Right cardiac atrium (tissue), 5 donors: ENCODE measurements around the gene RHOF. TPM values are rescaled to one million over a fixed set of nuclear protein-coding genes. Genes with fewer than 3 reads are reported as not detected.

Source experiments
- ATAC-seq, 2 donors: fragments of 200-7000 bp; cut with Tn5 transposase; one replicate each; pipeline versions ENCODE4 v1.8.0 to v1.9.1; 2020; ENCODE audit warnings: moderate library complexity in 2 of 2, mild to moderate bottlenecking in 1 of 2
- DNase-seq, 3 donors: peaks; one replicate each; pipeline ENCODE4 v3.0.0-alpha.2; 2020
- H3K27ac ChIP-seq: one replicate; pipeline ENCODE4 v1.5.1; 2013; ENCODE audit warnings: mild to moderate bottlenecking, low read length, control low read depth, moderate library complexity
- H3K27me3 ChIP-seq: one replicate; pipeline ENCODE4 v1.6.1; 2013; ENCODE audit not compliant: control insufficient read depth, insufficient read depth
- H3K4me1 ChIP-seq: one replicate; pipeline ENCODE4 v1.6.1; 2013; ENCODE audit warnings: low read length; ENCODE audit not compliant: control insufficient read depth, insufficient read depth
- H3K4me3 ChIP-seq: one replicate; pipeline ENCODE4 v1.5.1; 2013; ENCODE audit warnings: low read length, control low read depth
- H3K9me3 ChIP-seq: one replicate; pipeline ENCODE4 v1.6.1; 2013; ENCODE audit warnings: low read length; ENCODE audit not compliant: control insufficient read depth
- WGBS: extraction: QIAGEN DNeasy Blood & Tissue Kit; methylation state at CpG from one replicate; pipeline ENCODE4 v1.1.7; 2013; 5-methylcytosine and 5-hydroxymethylcytosine counted together
- intact Hi-C, 4 donors: fragments of 100-400 bp; cut with DNase I; formaldehyde crosslinking; loops; one replicate each; pipeline versions ENCODE4 v1.11.0 to v1.14.0; 2022 to 2023
- long read RNA-seq, 4 donors: library from polyadenylated mRNA; unstranded; transcript quantifications; one replicate each; pipeline ENCODE4 v2.0.0, GENCODE V29; 2020 to 2021
- polyA plus RNA-seq: library from polyadenylated mRNA; stranded (reverse); fragments of 200-250 nt; gene quantifications from one replicate; pipeline ENCODE4 v1.2.3, GENCODE V29; 2013
- total RNA-seq, 4 donors: library from RNA; stranded (reverse); fragmentation: NEBNext Ultra II Directional; extraction: Animal tissue kit (Norgen Biotek cat#: 25700); gene quantifications; one replicate each; pipeline ENCODE4 v1.2.1, GENCODE V29; 2021
- donor health status: healthy with polysubstance abuse.
- donor health status: DM: no; HTN: yes; CAD: no.
- donor health status: DM: no; HTN: no; CAD: no.
- donor health status: DM: no; HTN: yes; CAD: no; lungs with severe emphysema.
- donor health status: DM: yes; HTN: yes; CAD: no.

The RHOF gene, protein sequence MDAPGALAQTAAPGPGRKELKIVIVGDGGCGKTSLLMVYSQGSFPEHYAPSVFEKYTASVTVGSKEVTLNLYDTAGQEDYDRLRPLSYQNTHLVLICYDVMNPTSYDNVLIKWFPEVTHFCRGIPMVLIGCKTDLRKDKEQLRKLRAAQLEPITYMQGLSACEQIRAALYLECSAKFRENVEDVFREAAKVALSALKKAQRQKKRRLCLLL
- total RNA-seq (10 to 100 TPM; 15.2 to 23.3 (median 22.0) TPM), polyA plus RNA-seq (11.2 TPM)
- long read RNA-seq, donor 1, transcript RHOF-203 (4 exons, 1,485 nt), result minor isoform, 5 of 85 reads
- long read RNA-seq, donor 1, transcript RHOF-204 (4 exons, 699 nt), result minor isoform, 12 of 85 reads
- long read RNA-seq, donor 1, transcript RHOF-201 (5 exons, 3,009 nt), result major isoform, 55 of 85 reads
- long read RNA-seq, donor 1, partial matches to known transcripts, result 3 of 85 reads
- long read RNA-seq, donor 1, other reads (novel, unspliced or antisense), result 10 of 85 reads
- long read RNA-seq, donor 2, transcript RHOF-201 (5 exons, 3,009 nt), result major isoform, 24 of 33 reads
- long read RNA-seq, donor 2, partial matches to known transcripts, result 1 of 33 reads
- long read RNA-seq, donor 2, other reads (novel, unspliced or antisense), result 6 of 33 reads
- long read RNA-seq, donor 3, transcript RHOF-201 (5 exons, 3,009 nt), result major isoform, 72 of 95 reads
- long read RNA-seq, donor 3, partial matches to known transcripts, result 8 of 95 reads
- long read RNA-seq, donor 3, other reads (novel, unspliced or antisense), result 10 of 95 reads
- long read RNA-seq, donor 4, transcript RHOF-201 (5 exons, 3,009 nt), result major isoform, 18 of 25 reads
- long read RNA-seq, donor 4, partial matches to known transcripts, result 1 of 25 reads
- long read RNA-seq, donor 4, other reads (novel, unspliced or antisense), result 4 of 25 reads

DNA sequence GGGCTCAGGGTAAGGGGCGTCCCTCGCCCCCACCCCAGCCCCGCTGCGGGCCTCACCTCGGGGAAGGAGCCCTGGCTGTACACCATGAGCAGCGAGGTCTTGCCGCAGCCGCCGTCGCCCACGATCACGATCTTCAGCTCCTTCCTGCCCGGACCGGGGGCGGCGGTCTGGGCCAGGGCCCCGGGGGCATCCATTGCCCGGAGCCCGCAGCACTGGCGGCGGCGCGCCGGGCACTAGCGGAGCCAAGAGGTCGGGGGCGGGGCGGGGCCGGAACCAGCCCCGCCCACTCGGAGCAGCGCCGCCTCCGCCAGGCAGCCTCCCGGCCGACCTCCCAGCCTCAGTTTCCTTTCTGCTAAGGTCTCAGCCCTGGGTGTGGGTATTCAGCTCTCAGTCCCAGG, at the start of gene RHOF:
TSS of gene RHOF (minus strand) at position 249 of the 398 bp plus-strand sequence. CDS start at position 194, 55 bp downstream.
- WGBS, result 3% methylated on average over 36 of the region's 36 CpGs
- no peaks in the 10 kb centered on the region for H3K9me3 ChIP-seq
- ATAC-seq (peak; percentile 8 to 11), DNase-seq (peak in 2 of 3 donors; percentile 57 to 81)
- intact Hi-C loops, result loop anchor here in 3 of 4 donors (5.0 kb wide), 1 partner anchor 96 kb away; no protein-coding TSS in a partner anchor
- H3K27me3 ChIP-seq, result no peaks in the 10 kb centered on the region
- peak within 1 kb of the TSS; percentile 20 for H3K4me3 ChIP-seq
- peaks cover 7% of the 10 kb centered on the region for H3K4me1 ChIP-seq
- H3K27ac ChIP-seq, result peak within 1 kb of the TSS; percentile 65

DNA sequence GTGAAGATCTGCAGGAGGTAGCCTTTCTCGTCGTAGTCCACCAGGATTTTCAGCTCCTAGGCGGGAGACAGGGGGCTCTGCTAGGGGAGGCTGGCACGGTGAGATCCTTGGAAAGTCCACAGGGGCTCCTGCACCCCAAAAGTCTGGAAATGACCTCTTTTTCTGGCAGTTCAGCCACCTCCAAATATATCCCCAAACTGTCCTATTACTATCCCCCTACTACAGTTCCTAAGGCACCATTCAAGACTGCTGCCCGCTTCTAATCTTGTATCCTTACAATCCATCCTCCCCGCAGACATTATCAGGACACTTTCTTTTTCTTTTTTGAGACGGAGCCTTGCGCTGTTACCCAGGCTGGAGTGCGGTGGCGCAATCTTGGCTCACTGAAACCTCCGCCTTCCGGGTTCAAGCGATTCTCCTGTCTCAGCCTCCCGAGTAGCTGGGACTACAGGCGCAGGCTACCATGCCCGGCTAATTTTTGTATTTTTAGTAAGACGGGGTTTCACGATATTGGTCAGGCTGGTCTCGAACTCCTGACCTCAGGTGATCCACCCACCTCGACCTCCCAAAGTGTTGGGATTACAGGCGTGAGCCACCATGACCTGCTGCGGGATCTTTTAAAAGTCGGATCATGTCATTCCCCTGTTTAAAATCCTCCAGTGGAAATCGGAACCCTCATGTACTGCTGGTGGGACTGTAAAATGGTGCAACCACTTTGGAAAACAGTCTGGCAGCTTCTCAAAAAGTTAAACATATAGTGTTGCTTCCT, 46.7 kb upstream of the RHOF start:
- Histone ChIP-seq H3K27me3 (no peaks in the 10 kb centered on the region), H3K27ac (peak overlapping the region; percentile 67), H3K9me3 (no peaks in the 10 kb centered on the region), H3K4me3 (peak overlapping the region; percentile 65), H3K4me1 (no peaks in the 10 kb centered on the region)
- 70% methylated on average over 24 of the region's 24 CpGs for WGBS
- DNase-seq (peak in 1 of 3 donors; percentile 18), ATAC-seq (no peak)
- intact Hi-C loops, result loop anchor here in 1 of 4 donors (5.0 kb wide), 1 partner anchor 47 kb away; the partner anchor contains the start of gene PSMD9

DNA sequence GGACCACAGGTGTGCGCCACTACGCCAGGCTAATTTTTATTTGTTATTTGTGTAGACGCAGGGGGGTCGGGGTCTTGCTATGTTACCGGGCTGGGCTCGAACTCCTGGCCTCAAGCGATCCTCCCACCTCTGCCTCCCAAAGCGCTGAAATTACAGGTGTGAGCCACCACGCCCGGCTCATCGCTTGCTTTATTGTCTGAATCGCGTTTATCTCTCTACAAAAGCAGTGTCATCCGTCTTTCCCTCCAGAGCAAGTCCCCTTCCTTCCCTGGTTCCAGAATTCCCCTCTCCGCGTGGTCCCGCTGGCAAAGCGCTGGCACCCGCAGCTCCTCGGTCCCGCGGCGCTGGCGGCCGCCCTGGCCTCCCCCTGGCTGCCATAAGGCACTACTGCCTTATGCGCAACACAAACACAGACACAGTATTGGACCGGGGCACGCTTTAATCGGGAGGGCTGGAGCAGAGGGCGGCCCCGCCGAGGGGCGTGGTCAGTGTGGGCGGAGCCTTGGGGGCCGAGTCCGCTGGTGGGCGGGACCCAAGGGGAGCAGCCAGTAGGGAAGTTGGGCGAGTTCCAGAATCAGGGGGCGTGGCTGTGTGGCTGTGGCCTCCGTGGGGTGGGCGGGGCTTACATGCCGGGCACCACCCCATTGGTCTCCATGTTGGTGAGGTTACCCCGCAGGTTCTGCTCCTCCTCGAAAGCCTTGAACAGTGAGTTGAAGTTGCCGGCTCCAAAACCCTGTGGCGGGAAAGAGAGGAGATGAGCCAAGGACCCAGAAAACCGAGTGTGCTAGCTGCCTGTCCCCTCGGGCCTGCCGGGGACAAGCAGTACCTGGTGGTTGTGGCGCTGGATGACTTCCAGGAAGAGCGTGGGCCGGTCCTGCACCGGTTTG, 45.9 kb upstream of the RHOF start:
- intact Hi-C loops, result no loop called here
- no peaks in the 10 kb centered on the region for H3K4me1 ChIP-seq
- peak overlapping the region; percentile 65 for H3K4me3 ChIP-seq
- ATAC-seq (peak; percentile 98 to 99), DNase-seq (peak; percentile 100)
- peak overlapping the region; percentile 67 for H3K27ac ChIP-seq
- H3K27me3 ChIP-seq, result no peaks in the 10 kb centered on the region
- 11% methylated on average over 53 of the region's 53 CpGs for WGBS
- H3K9me3 ChIP-seq, result no peaks in the 10 kb centered on the region

DNA sequence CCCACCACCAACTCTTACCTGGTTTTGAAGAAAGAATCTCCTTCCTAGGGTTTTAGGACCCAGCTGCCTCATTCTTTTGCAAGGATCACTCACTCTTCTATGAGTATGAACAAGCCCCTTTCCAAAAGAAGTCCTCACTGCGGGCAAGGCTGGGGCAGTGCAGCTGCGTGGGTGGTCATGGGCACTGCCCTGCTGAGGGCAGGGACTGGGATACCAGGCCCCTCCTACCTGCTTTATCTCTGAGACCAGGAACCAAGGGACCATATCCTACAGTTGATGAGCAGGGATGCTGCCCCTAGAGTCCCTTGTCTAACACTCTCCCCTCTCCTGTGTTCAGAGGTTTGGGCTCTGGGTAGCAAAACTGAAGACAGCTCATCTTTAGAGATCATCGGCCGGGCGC, 44.6 kb upstream of the RHOF start:
- Histone ChIP-seq H3K4me3 (no peak overlapping the region), H3K27me3 (no peaks in the 10 kb centered on the region), H3K4me1 (no peaks in the 10 kb centered on the region), H3K27ac (no peak overlapping the region), H3K9me3 (no peaks in the 10 kb centered on the region)
- 85% methylated on average over 5 of the region's 5 CpGs for WGBS
- intact Hi-C loops, result no loop called here
- DNase-seq, result peak in 1 of 3 donors; percentile 28
- no peak for ATAC-seq

GRCh38 chr12:121837680-121838079, 44.2 kb upstream of the RHOF start:
- 75% methylated on average over 4 of the region's 4 CpGs for WGBS
- DNase-seq, result no peak
- H3K9me3 ChIP-seq, result no peaks in the 10 kb centered on the region
- ATAC-seq, result no peak
- intact Hi-C loops, result no loop called here
- H3K4me1 ChIP-seq, result no peaks in the 10 kb centered on the region
- no peak overlapping the region for H3K27ac ChIP-seq
- no peak overlapping the region for H3K4me3 ChIP-seq
- H3K27me3 ChIP-seq, result no peaks in the 10 kb centered on the region

DNA sequence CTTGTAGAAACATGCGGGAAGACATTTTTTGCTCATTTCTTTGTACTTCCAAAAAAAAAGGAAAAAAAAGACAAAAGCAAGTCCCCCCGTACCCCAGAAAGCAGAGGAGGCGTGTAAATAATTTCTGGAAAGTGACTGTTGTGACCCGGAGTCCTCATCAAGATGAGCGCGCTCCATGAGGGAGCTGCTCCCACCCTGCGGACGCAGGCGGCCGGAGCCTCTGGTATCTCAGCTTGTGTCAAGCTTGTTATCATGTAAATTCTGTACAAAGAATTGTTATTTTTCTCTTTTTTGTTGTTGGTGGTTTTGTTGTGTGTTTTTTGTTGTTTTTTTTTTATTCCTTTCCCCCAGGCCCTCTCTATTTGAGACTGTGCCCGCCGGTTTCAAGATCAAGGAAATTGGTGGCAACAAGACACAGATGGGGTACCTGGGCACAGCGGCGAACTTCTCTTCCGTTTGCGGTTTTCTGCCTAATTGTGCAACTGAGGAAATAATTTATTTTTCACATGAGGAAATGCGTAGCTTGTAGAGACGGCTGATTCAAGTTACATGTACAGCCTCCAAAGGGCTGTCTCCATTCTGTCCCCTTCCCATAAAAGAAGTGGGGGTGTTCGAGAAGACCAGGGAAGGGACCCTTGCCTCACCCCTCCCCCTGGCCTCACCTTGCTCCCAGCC, 38.2 kb upstream of the RHOF start:
- no peaks in the 10 kb centered on the region for H3K9me3 ChIP-seq
- no peaks in the 10 kb centered on the region for H3K27me3 ChIP-seq
- H3K4me3 ChIP-seq, result no peak overlapping the region
- no peaks in the 10 kb centered on the region for H3K4me1 ChIP-seq
- DNase-seq, result no peak
- intact Hi-C loops, result no loop called here
- WGBS, result 88% methylated on average over 19 of the region's 19 CpGs
- no peak for ATAC-seq
- H3K27ac ChIP-seq, result no peak overlapping the region

DNA sequence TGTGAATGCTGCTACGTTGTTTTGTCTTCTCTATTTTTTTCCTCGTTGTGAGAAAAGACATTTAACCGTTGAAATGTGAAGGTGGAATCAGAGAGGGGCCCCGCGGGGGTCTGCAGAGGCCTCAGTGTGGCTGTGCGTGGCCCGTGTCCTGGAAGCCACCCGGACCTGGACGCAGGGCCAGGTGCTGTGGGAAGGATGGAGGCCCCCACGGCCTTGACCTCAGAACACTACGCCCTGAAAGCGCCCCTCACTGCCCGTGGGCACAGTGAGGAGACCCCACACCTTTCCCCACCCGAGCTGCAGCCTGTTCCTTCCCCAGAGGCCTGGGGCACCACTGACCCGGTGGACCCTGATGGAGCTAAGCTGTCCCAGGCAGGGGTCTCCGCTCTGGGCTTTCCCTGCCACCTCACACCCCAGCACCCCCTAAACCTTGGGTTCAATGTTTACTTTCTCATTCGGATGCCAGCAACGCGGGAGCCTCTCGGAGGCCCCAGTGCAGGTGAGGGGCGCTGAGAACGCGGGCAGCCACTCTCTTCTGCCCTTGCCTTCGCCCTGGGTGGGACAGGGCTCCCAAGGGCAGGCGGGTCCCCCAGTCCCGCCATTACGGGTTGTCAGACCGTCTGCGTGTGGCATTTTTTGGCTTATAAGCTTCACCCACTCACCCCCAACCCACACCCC, 37.2 kb upstream of the RHOF start:
- Histone ChIP-seq H3K27ac (no peak overlapping the region), H3K4me1 (no peaks in the 10 kb centered on the region), H3K27me3 (no peaks in the 10 kb centered on the region), H3K9me3 (no peaks in the 10 kb centered on the region), H3K4me3 (no peak overlapping the region)
- no peak for DNase-seq
- intact Hi-C loops, result no loop called here
- ATAC-seq, result no peak
- WGBS, result 89% methylated on average over 29 of the region's 29 CpGs

- Histone ChIP-seq H3K4me3 (no peak overlapping the region), H3K27me3 (no peaks in the 10 kb centered on the region), H3K9me3 (no peaks in the 10 kb centered on the region), H3K4me1 (no peaks in the 10 kb centered on the region), H3K27ac (no peak overlapping the region)
- DNase-seq, result no peak
- intact Hi-C loops, result no loop called here
- no peak for ATAC-seq
- WGBS, result 88% methylated on average over 23 of the region's 23 CpGs
Observed at GRCh38 chr12:121830134-121830533, 36.6 kb upstream of the RHOF start.

DNA sequence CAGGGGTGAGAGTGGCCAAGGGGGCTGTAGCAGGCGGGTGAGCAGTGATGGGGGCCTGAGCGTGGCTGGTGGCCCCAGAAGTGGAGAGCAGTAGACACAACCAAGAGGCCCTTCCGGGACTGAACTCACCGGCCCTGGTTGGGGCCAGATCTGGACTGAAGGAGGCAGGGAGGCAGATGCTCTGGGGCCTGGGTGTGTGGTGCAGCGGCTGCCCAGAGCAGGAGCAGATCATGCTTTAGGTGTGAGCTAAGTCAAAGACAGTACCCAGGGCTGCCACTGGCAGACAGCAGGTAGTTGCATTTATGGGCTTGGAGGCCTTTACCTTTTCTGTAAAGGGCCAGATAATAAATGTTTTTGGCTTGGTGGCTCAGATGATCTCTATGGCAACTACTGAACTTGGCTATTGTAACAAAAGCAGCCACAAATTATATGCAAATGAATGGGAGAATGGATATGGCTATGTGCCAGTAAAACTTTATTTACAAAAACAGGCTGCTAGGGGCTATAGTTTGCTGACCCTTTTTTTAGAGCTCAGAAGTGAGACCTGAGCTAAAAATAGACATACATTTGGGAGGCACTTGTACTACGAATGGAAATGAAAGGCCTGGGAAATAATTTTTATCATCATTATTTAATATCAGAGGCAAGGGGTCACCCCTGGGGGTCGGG, 35.9 kb upstream of the RHOF start:
- Histone ChIP-seq H3K27me3 (no peaks in the 10 kb centered on the region), H3K9me3 (no peaks in the 10 kb centered on the region), H3K27ac (no peak overlapping the region), H3K4me3 (no peak overlapping the region), H3K4me1 (no peaks in the 10 kb centered on the region)
- intact Hi-C loops, result no loop called here
- ATAC-seq (no peak), DNase-seq (no peak)
- WGBS, result 76% methylated on average over 7 of the region's 7 CpGs
